Astrocyte (in vitro differentiated cells and primary cell): Measurements from ENCODE around the gene UBASH3A. TPM values are rescaled to one million over a fixed set of nuclear protein-coding genes. Genes with fewer than 3 reads are reported as not detected.
A peak's percentile ranks its signal among the peaks of the same experiment; 100 is the strongest.

Experiments
- DNase-seq: peaks from one replicate; pipeline ENCODE4 v3.0.0-alpha.2; 2010; ENCODE audit warnings: low read depth
- FAIRE-seq: peaks from 2 replicates; lab custom pipeline; 2011; peaks lifted over from hg19 to GRCh38; lab: Jason Lieb, UNC
- H2AFZ ChIP-seq: 2 replicates; pipeline ENCODE4 v1.6.0; 2012; ENCODE audit warnings: low read depth, low read length, inconsistent platforms
- H3K27ac ChIP-seq: 2 replicates; pipeline ENCODE4 v1.5.1; 2011; ENCODE audit warnings: low read depth, low read length, inconsistent platforms
- H3K27me3 ChIP-seq: 2 replicates; pipeline ENCODE4 v1.6.0; 2011; ENCODE audit warnings: low read length, inconsistent platforms; ENCODE audit not compliant: insufficient read depth
- H3K36me3 ChIP-seq: 2 replicates; pipeline ENCODE4 v1.5.1; 2011; ENCODE audit warnings: low read length, inconsistent platforms; ENCODE audit not compliant: insufficient read depth
- H3K4me1 ChIP-seq: 2 replicates; pipeline ENCODE4 v1.5.1; 2011; ENCODE audit warnings: low read length, inconsistent platforms; ENCODE audit not compliant: insufficient read depth
- H3K4me2 ChIP-seq: 2 replicates; pipeline ENCODE4 v1.6.0; 2012; ENCODE audit warnings: low read length, inconsistent platforms
- H3K4me3 ChIP-seq: 2 replicates; pipeline ENCODE4 v1.5.1; 2011; ENCODE audit warnings: low read depth, mild to moderate bottlenecking, low read length, inconsistent platforms; ENCODE audit not compliant: insufficient read depth
- H3K79me2 ChIP-seq: 2 replicates; pipeline ENCODE4 v1.6.0; 2012; ENCODE audit warnings: mild to moderate bottlenecking, low read length, inconsistent platforms; ENCODE audit not compliant: insufficient read depth
- H3K9ac ChIP-seq: 2 replicates; pipeline ENCODE4 v1.6.0; 2012; ENCODE audit warnings: mild to moderate bottlenecking, low read length, inconsistent platforms
- H3K9me3 ChIP-seq: 2 replicates; pipeline ENCODE4 v1.5.1; 2012; ENCODE audit warnings: low read depth, mild to moderate bottlenecking, low read length, inconsistent platforms; ENCODE audit not compliant: insufficient read depth
- H4K20me1 ChIP-seq: 2 replicates; pipeline ENCODE4 v1.6.0; 2012; ENCODE audit warnings: low read length, inconsistent platforms; ENCODE audit not compliant: insufficient read depth
- H3K27ac Mint-ChIP-seq: one replicate; pipeline ENCODE4 v1.8.0; 2021; ENCODE audit warnings: mild to moderate bottlenecking, mixed read lengths; ENCODE audit not compliant: unreplicated experiment
- H3K27me3 Mint-ChIP-seq: one replicate; pipeline ENCODE4 v1.8.0; 2021; ENCODE audit warnings: low read depth, mixed read lengths; ENCODE audit not compliant: unreplicated experiment
- H3K36me3 Mint-ChIP-seq: one replicate; pipeline ENCODE4 v1.8.0; 2021; ENCODE audit warnings: low read depth, mixed read lengths; ENCODE audit not compliant: unreplicated experiment
- H3K4me1 Mint-ChIP-seq: one replicate; pipeline ENCODE4 v1.8.0; 2021; ENCODE audit warnings: low read depth, mixed read lengths; ENCODE audit not compliant: unreplicated experiment
- H3K4me3 Mint-ChIP-seq: one replicate; pipeline ENCODE4 v1.8.0; 2021; ENCODE audit warnings: mild to moderate bottlenecking, moderate library complexity, mixed read lengths; ENCODE audit not compliant: unreplicated experiment
- H3K9me3 Mint-ChIP-seq: one replicate; pipeline ENCODE4 v1.8.0; 2021; ENCODE audit warnings: mild to moderate bottlenecking, mixed read lengths; ENCODE audit not compliant: unreplicated experiment
- CTCF ChIP-seq: IDR thresholded peaks from 2 replicates; pipeline ENCODE4 v1.5.1; 2011; ENCODE audit warnings: low read depth, mild to moderate bottlenecking, inconsistent platforms, low read length, moderate library complexity; ENCODE audit not compliant: insufficient read depth
- EZH2 ChIP-seq: IDR thresholded peaks from 2 replicates; pipeline ENCODE4 v1.6.1; 2012; ENCODE audit warnings: mild to moderate bottlenecking, low read length, inconsistent platforms; ENCODE audit not compliant: insufficient read depth
- total RNA-seq: library from RNA; stranded (reverse); gene quantifications from 2 replicates; pipeline ENCODE4 v1.2.1, GENCODE V29; 2021

The UBASH3A gene
- total RNA-seq, 1 donor from 2014 or later: not detected

- Histone ChIP-seq H3K9ac (no peak overlapping the region), H3K27me3 (no peaks in the 10 kb centered on the region), H3K36me3 (no peaks in the 10 kb centered on the region), H3K27ac (no peak overlapping the region), H3K4me3 (no peak overlapping the region), H3K4me2 (no peak overlapping the region), H3K79me2 (no peaks in the 10 kb centered on the region), H3K4me1 (peaks cover 3% of the 10 kb centered on the region), H2AFZ (no peak overlapping the region), H3K9me3 (no peaks in the 10 kb centered on the region), H4K20me1 (no peaks in the 10 kb centered on the region)
- peaks cover 10% of the 10 kb centered on the region for H3K4me1 Mint-ChIP-seq
- H3K9me3 Mint-ChIP-seq: no peaks in the 10 kb centered on the region
- peak overlapping the region; percentile 41 for H3K27ac Mint-ChIP-seq
- no peaks in the 10 kb centered on the region for H3K36me3 Mint-ChIP-seq
- no peaks in the 10 kb centered on the region for H3K27me3 Mint-ChIP-seq
- DNase-seq: no peak
- no peak overlapping the region for H3K4me3 Mint-ChIP-seq
- FAIRE-seq: no peak
- no peak for TF ChIP-seq EZH2
- TF ChIP-seq CTCF: no peak
These were observed 50.4 kb downstream of the UBASH3A start for GRCh38 chr21:42453986-42454570.

DNA sequence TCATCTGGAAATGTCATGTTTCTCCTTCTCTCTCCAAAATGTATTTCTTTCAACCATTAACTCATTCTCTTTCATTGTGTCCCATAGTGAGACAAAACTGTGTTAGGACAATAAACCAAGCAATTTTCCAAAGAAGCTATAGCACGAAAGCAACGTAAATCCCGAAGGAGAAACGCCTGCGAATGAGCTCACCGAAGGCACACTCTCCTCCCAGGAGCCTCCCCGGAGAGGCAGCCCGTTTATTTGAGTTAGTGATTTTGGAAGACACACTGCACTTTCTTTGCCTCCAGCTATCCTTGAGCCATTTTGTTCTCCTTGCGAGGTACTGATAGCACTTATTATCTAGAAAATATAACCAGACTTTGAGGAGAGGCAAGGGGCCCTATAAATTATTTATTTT, 51.1 kb downstream of the UBASH3A start:
- FAIRE-seq (no peak), DNase-seq (no peak)
- no peak overlapping the region for H3K27ac Mint-ChIP-seq
- no peak overlapping the region for H3K9ac ChIP-seq
- H3K9me3 Mint-ChIP-seq: no peaks in the 10 kb centered on the region
- H4K20me1 ChIP-seq: no peaks in the 10 kb centered on the region
- H3K27me3 Mint-ChIP-seq: peaks cover under 1% of the 10 kb centered on the region
- H3K4me3 Mint-ChIP-seq: no peak overlapping the region
- H3K27me3 ChIP-seq: no peaks in the 10 kb centered on the region
- no peak overlapping the region for H2AFZ ChIP-seq
- H3K79me2 ChIP-seq: no peaks in the 10 kb centered on the region
- peaks cover 10% of the 10 kb centered on the region for H3K4me1 Mint-ChIP-seq
- H3K27ac ChIP-seq: no peak overlapping the region
- no peak for TF ChIP-seq CTCF
- TF ChIP-seq EZH2: no peak
- no peaks in the 10 kb centered on the region for H3K36me3 ChIP-seq
- no peaks in the 10 kb centered on the region for H3K9me3 ChIP-seq
- no peak overlapping the region for H3K4me3 ChIP-seq
- H3K4me1 ChIP-seq: peaks cover 3% of the 10 kb centered on the region
- no peaks in the 10 kb centered on the region for H3K36me3 Mint-ChIP-seq
- H3K4me2 ChIP-seq: no peak overlapping the region

DNA sequence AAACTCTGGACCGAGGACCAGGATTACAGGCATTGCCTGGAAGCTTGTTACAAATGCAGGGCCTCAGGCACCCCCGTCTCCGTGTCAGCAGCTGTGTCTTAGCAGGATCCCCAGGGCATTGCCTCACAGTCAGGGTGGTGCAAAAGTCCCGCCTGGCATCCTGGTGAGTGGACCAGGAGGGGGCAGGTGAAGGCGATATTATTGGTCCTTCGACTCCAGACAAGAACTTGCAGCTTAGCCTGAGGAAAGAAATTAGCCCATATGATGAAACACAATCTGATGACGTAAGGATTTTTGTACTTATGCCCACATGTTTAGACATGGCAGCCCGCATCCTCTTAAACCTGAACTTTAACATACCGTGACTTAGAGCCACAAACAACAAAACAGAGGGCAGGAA, 51.5 kb downstream of the UBASH3A start:
- Histone ChIP-seq H3K4me3 (no peak overlapping the region), H3K4me1 (peaks cover 3% of the 10 kb centered on the region), H4K20me1 (no peaks in the 10 kb centered on the region), H3K9me3 (no peaks in the 10 kb centered on the region), H3K36me3 (no peaks in the 10 kb centered on the region), H3K9ac (no peak overlapping the region), H3K4me2 (no peak overlapping the region), H3K27ac (no peak overlapping the region), H2AFZ (no peak overlapping the region), H3K79me2 (no peaks in the 10 kb centered on the region), H3K27me3 (no peaks in the 10 kb centered on the region)
- Mint-ChIP-seq H3K9me3 (no peaks in the 10 kb centered on the region), H3K27me3 (peaks cover 5% of the 10 kb centered on the region), H3K27ac (no peak overlapping the region), H3K4me3 (no peak overlapping the region), H3K4me1 (peaks cover 10% of the 10 kb centered on the region), H3K36me3 (no peaks in the 10 kb centered on the region)
- FAIRE-seq: no peak
- no peak for DNase-seq
- TF ChIP-seq CTCF (no peak), EZH2 (no peak)
